ENCODE data around the gene PRKN.

Gene PRKN

DNA sequence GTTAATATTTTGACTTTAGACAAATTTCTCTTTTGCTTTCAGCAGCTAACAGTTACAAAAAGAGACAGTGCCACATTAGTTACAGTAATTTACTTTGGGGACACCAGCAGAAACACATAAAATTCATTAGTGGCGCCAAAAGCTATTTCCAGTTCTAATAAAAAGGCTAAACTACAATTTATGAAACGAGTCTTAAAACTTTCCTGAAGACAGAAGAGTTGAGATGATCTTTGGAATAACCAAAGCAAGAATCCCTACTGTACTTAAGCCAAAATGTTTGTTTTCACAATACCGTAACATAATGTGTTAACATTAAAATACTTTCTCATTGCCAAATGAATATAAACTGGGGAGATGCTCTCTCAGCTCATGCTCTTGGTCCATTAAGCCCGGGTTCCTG is 1103.5 kb downstream of the PRKN start:
- Histone ChIP-seq H3K4me2 (ENCODE audit: insufficient read depth, low read length) (no peak overlapping the region), H3K27me3 (ENCODE audit: insufficient read depth, low read length, poor library complexity) (no peaks in the 10 kb centered on the region), H2AFZ (ENCODE audit: low read depth, low read length) (no peak overlapping the region), H3K9me3 (ENCODE audit: insufficient read depth, low read length, severe bottlenecking) (no peaks in the 10 kb centered on the region), H4K20me1 (ENCODE audit: insufficient read depth, low read length) (no peaks in the 10 kb centered on the region), H3K4me1 (ENCODE audit: insufficient read depth, low read length) (no peaks in the 10 kb centered on the region), H3K9ac (ENCODE audit: low read depth, low read length) (no peak overlapping the region), H3K4me3 (ENCODE audit: low read depth in 1 of 2, low read length in 2 of 2) (no peak overlapping the region), H3K36me3 (ENCODE audit: insufficient read depth, low read length) (no peaks in the 10 kb centered on the region), H3K27ac (ENCODE audit: low read length) (no peak overlapping the region), H3K79me2 (ENCODE audit: insufficient read depth, low read length) (no peaks in the 10 kb centered on the region)
- TF ChIP-seq, protein P1, sequence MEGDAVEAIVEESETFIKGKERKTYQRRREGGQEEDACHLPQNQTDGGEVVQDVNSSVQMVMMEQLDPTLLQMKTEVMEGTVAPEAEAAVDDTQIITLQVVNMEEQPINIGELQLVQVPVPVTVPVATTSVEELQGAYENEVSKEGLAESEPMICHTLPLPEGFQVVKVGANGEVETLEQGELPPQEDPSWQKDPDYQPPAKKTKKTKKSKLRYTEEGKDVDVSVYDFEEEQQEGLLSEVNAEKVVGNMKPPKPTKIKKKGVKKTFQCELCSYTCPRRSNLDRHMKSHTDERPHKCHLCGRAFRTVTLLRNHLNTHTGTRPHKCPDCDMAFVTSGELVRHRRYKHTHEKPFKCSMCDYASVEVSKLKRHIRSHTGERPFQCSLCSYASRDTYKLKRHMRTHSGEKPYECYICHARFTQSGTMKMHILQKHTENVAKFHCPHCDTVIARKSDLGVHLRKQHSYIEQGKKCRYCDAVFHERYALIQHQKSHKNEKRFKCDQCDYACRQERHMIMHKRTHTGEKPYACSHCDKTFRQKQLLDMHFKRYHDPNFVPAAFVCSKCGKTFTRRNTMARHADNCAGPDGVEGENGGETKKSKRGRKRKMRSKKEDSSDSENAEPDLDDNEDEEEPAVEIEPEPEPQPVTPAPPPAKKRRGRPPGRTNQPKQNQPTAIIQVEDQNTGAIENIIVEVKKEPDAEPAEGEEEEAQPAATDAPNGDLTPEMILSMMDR (IDR thresholded peaks at IDR 0.05; ENCODE audit: borderline replicate concordance, extremely low read depth, low read length, poor library complexity, severe bottlenecking): no peak
- no peak for TF ChIP-seq EZH2 (IDR thresholded peaks at IDR 0.05; ENCODE audit: borderline replicate concordance, low read depth, low read length, severe bottlenecking)
- ATAC-seq (ENCODE audit: insufficient read depth, low read depth) (no peak), DNase-seq (no peak)

DNA sequence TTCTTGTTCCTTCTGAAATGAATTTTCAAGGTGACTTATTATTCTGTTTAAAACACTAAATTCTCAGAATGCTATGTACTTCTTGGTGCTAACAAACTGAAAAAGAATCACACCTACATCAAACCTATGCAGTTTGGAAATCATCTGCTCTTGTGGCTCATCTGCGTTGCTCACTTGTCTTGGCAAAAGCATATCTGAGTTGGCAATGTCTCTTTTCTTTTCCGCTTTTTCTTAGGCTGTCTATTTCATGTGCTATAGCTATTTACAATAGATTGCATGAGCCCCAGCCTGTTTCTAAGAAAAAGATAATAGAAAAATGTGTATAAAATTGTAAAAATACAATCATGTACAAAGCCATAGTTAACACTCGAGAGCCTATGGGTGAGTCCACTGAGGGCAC is 1104.8 kb downstream of the PRKN start:
- H3K36me3 ChIP-seq (ENCODE audit: insufficient read depth, low read length): no peaks in the 10 kb centered on the region
- no peaks in the 10 kb centered on the region for H3K27me3 ChIP-seq (ENCODE audit: insufficient read depth, low read length, poor library complexity)
- no peaks in the 10 kb centered on the region for H3K4me1 ChIP-seq (ENCODE audit: insufficient read depth, low read length)
- H3K79me2 ChIP-seq (ENCODE audit: insufficient read depth, low read length): no peaks in the 10 kb centered on the region
- ATAC-seq (ENCODE audit: insufficient read depth, low read depth) (no peak), DNase-seq (no peak)
- H4K20me1 ChIP-seq (ENCODE audit: insufficient read depth, low read length): no peaks in the 10 kb centered on the region
- no peak for TF ChIP-seq EZH2 (IDR thresholded peaks at IDR 0.05; ENCODE audit: borderline replicate concordance, low read depth, low read length, severe bottlenecking)
- TF ChIP-seq, protein P1 (IDR thresholded peaks at IDR 0.05; ENCODE audit: borderline replicate concordance, extremely low read depth, low read length, poor library complexity, severe bottlenecking): no peak
- no peak overlapping the region for H3K4me3 ChIP-seq (ENCODE audit: low read depth in 1 of 2, low read length in 2 of 2)
- H3K9me3 ChIP-seq (ENCODE audit: insufficient read depth, low read length, severe bottlenecking): no peaks in the 10 kb centered on the region
- no peak overlapping the region for H2AFZ ChIP-seq (ENCODE audit: low read depth, low read length)
- H3K27ac ChIP-seq (ENCODE audit: low read length): no peak overlapping the region
- no peak overlapping the region for H3K4me2 ChIP-seq (ENCODE audit: insufficient read depth, low read length)
- H3K9ac ChIP-seq (ENCODE audit: low read depth, low read length): no peak overlapping the region

DNA sequence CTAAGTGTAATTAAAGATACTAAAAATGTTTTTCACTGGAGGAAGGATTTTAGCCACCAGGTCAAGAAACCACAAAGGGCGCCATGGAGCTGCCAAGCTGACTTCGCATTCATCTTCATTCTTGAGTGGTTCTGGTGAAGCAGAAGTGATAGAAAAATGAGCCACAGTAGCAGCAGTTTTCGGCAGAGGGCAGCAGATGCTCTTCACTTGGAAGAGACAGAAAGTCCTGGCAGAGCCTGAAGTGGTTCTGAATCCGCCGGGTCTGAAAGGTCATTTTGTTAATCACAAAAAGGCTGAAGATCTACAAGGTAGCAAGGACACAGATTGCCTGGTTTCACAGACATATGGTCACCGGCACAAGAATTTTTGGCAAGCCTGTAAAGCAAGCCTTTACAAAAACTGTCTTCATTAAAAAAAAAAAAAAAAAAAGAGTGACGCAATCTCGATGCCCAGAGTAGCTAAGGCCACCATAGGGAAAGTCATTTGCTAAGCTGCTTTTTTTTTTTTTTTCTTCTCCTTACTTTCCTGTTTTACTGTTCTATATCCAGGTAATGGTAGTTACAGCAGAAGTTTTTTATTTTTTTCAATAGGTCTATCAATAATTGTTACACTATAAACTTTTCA is 1108.6 kb downstream of the PRKN start:
- Histone ChIP-seq H3K27ac (ENCODE audit: low read length) (no peak overlapping the region), H4K20me1 (ENCODE audit: insufficient read depth, low read length) (no peaks in the 10 kb centered on the region), H3K4me1 (ENCODE audit: insufficient read depth, low read length) (no peaks in the 10 kb centered on the region), H3K4me3 (ENCODE audit: low read depth in 1 of 2, low read length in 2 of 2) (no peak overlapping the region), H3K4me2 (ENCODE audit: insufficient read depth, low read length) (no peak overlapping the region), H3K79me2 (ENCODE audit: insufficient read depth, low read length) (no peaks in the 10 kb centered on the region), H3K9me3 (ENCODE audit: insufficient read depth, low read length, severe bottlenecking) (no peaks in the 10 kb centered on the region), H3K27me3 (ENCODE audit: insufficient read depth, low read length, poor library complexity) (no peaks in the 10 kb centered on the region), H3K36me3 (ENCODE audit: insufficient read depth, low read length) (no peaks in the 10 kb centered on the region), H3K9ac (ENCODE audit: low read depth, low read length) (no peak overlapping the region), H2AFZ (ENCODE audit: low read depth, low read length) (no peak overlapping the region)
- DNase-seq: no peak
- TF ChIP-seq EZH2 (IDR thresholded peaks at IDR 0.05; ENCODE audit: borderline replicate concordance, low read depth, low read length, severe bottlenecking): no peak
- no peak for ATAC-seq (ENCODE audit: insufficient read depth, low read depth)

DNA sequence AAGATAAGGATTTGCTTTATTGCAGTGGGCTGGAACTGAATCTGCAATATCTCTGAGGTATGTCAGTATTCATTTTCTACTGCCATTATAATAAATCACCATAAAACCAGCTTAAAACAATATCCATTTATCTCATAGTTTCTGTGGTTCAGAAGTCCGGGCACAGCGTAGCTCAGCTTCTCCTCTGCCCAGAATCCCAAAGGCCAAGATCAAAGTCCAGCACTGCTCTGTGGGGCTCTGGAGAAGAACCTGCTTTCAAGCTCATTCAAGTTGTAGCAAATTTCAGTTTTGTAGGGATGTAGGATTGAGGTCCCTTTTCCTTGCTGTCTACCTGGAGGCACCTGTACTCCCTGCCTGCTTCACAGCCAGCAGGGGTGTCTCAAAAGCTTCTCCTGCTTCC is 1113.9 kb downstream of the PRKN start:
- Histone ChIP-seq H3K79me2 (ENCODE audit: insufficient read depth, low read length) (no peaks in the 10 kb centered on the region), H2AFZ (ENCODE audit: low read depth, low read length) (no peak overlapping the region), H3K9me3 (ENCODE audit: insufficient read depth, low read length, severe bottlenecking) (no peaks in the 10 kb centered on the region), H3K4me2 (ENCODE audit: insufficient read depth, low read length) (no peak overlapping the region), H3K27ac (ENCODE audit: low read length) (no peak overlapping the region), H4K20me1 (ENCODE audit: insufficient read depth, low read length) (no peaks in the 10 kb centered on the region), H3K9ac (ENCODE audit: low read depth, low read length) (no peak overlapping the region), H3K27me3 (ENCODE audit: insufficient read depth, low read length, poor library complexity) (no peaks in the 10 kb centered on the region), H3K36me3 (ENCODE audit: insufficient read depth, low read length) (no peaks in the 10 kb centered on the region), H3K4me3 (ENCODE audit: low read depth in 1 of 2, low read length in 2 of 2) (no peak overlapping the region), H3K4me1 (ENCODE audit: insufficient read depth, low read length) (no peaks in the 10 kb centered on the region)
- TF ChIP-seq EZH2 (IDR thresholded peaks at IDR 0.05; ENCODE audit: borderline replicate concordance, low read depth, low read length, severe bottlenecking): no peak
- TF ChIP-seq, protein P1 (IDR thresholded peaks at IDR 0.05; ENCODE audit: borderline replicate concordance, extremely low read depth, low read length, poor library complexity, severe bottlenecking): no peak
- ATAC-seq (ENCODE audit: insufficient read depth, low read depth) (no peak), DNase-seq (no peak)

Measured in DND-41 (cell line).